HG03139 (cell line): ENCODE data around the gene GRIK4.

Experiments used
- ATAC-seq: cut with Tn5 transposase; IDR thresholded peaks from one replicate; pipeline ENCODE4 v1.9.1; 2021; ENCODE audit not compliant: unreplicated experiment

The GRIK4 gene

GRCh38 chr11:120959189-120959588 lies 447.6 kb downstream of the GRIK4 start:
- ATAC-seq = no peak

- no peak for ATAC-seq
These were observed 453.3 kb downstream of the GRIK4 start for GRCh38 chr11:120964857-120965256.

GRCh38 chr11:120966840-120967239 lies 455.3 kb downstream of the GRIK4 start:
- ATAC-seq = no peak

- no peak for ATAC-seq
These were observed 458.4 kb downstream of the GRIK4 start for GRCh38 chr11:120969993-120970392.

GRCh38 chr11:120971825-120972224 lies 460.3 kb downstream of the GRIK4 start:
- ATAC-seq = no peak

GRCh38 chr11:120972621-120973020 lies 461.1 kb downstream of the GRIK4 start:
- no peak for ATAC-seq

- ATAC-seq = no peak
These were observed 462.0 kb downstream of the GRIK4 start for GRCh38 chr11:120973501-120973900.

- ATAC-seq = no peak
These were observed 462.9 kb downstream of the GRIK4 start for GRCh38 chr11:120974466-120974865.

GRCh38 chr11:120974965-120975364 lies 463.4 kb downstream of the GRIK4 start:
- ATAC-seq = no peak

GRCh38 chr11:120977266-120978137 lies 466.0 kb downstream of the GRIK4 start:
- no peak for ATAC-seq

GRCh38 chr11:120978701-120979100 lies 467.2 kb downstream of the GRIK4 start:
- no peak for ATAC-seq

GRCh38 chr11:120985718-120986569 lies 474.4 kb downstream of the GRIK4 start:
- no peak for ATAC-seq

- ATAC-seq = no peak
These were observed 477.1 kb downstream of the GRIK4 start for GRCh38 chr11:120988603-120989002.

GRCh38 chr11:120991830-120992686 lies 480.5 kb downstream of the GRIK4 start:
- no peak for ATAC-seq

- ATAC-seq = no peak
These were observed 482.7 kb downstream of the GRIK4 start for GRCh38 chr11:120994091-120994859.

- ATAC-seq = no peak
These were observed 483.6 kb downstream of the GRIK4 start for GRCh38 chr11:120995184-120995583.

- no peak for ATAC-seq
These were observed 485.4 kb downstream of the GRIK4 start for GRCh38 chr11:120996973-120997372.

- no peak for ATAC-seq
These were observed 487.0 kb downstream of the GRIK4 start for GRCh38 chr11:120998581-120998980.

GRCh38 chr11:121004206-121004840 lies 492.8 kb downstream of the GRIK4 start:
- no peak for ATAC-seq

- ATAC-seq = no peak
These were observed 495.4 kb downstream of the GRIK4 start for GRCh38 chr11:121006922-121007321.
